C4-2B (cell line): ENCODE results near the gene OAT.

Source experiments
- CTCF ChIP-seq: fragments of 450-650 bp; conservative IDR thresholded peaks from 2 replicates; pipeline ENCODE4 v1.5.1; 2017; ENCODE audit warnings: mild to moderate bottlenecking
- ZFX ChIP-seq: fragments of 450-650 bp; IDR thresholded peaks from 2 replicates; pipeline ENCODE4 v1.6.1; 2017

- no peak for TF ChIP-seq CTCF
- TF ChIP-seq ZFX: no peak
These were observed 28.4 kb upstream of the OAT start for GRCh38 chr10:124446830-124447750.
